ENCODE measurements around the gene PLEKHA4. TPM values are rescaled to one million over a fixed set of nuclear protein-coding genes. Genes with fewer than 3 reads are reported as not detected.

Gene PLEKHA4
- total and polyA plus RNA-seq, 10 of the 15 experiments (the other 5 are each of a cell fraction or from before 2014, with no cell fraction given) = 0.13 to 10.0 (median 6.4) TPM; not detected in 1

- SMC1A ChIA-PET (ENCODE audit: uncharacterized antibody, unreplicated experiment) = interaction anchor here (1.9 kb wide), 1 partner anchor 37 kb away, joined by 8 read pairs; no protein-coding TSS in a partner anchor
- Histone ChIP-seq H3K4me2 (ENCODE audit: control insufficient read depth, insufficient read depth) (no peak overlapping the region), H3K4me1 (ENCODE audit: control insufficient read depth, insufficient read depth, low read length) (peaks cover 15% of the 10 kb centered on the region), H2AFZ (ENCODE audit: control insufficient read depth, low read depth, low read length) (no peak overlapping the region), H3K4me3 (no peak overlapping the region), H3K9me3 (replicated peaks; ENCODE audit: control insufficient read depth, insufficient read depth, low read length) (no peaks in the 10 kb centered on the region), H3K27ac (ENCODE audit: control insufficient read depth, insufficient read depth) (no peak overlapping the region), H4K20me1 (ENCODE audit: control insufficient read depth, insufficient read depth) (no peaks in the 10 kb centered on the region), H3K9ac (ENCODE audit: control insufficient read depth, insufficient read depth, low read length) (no peak overlapping the region), H3K36me3 (ENCODE audit: control insufficient read depth in 2 of 2, insufficient read depth in 2 of 2, low read length in 1 of 2) (no peaks in the 10 kb centered on the region), H3K27me3 (replicated peaks in 1 of 2; ENCODE audit: control insufficient read depth in 2 of 2, insufficient read depth in 2 of 2, low read length in 1 of 2) (no peaks in the 10 kb centered on the region), H3K79me2 (ENCODE audit: control insufficient read depth, insufficient read depth, low read length) (no peaks in the 10 kb centered on the region)
- RAD21 ChIA-PET (ENCODE audit: unreplicated experiment) = interaction anchor here (0.9 to 2.1 kb wide), 2 partner anchors 37 to 67 kb away, joined by 4 to 6 read pairs; partner anchors contain the start of gene NUCB1
- in situ Hi-C loops (cut with MboI) = no loop called here
- no peak for DNase-seq (ENCODE audit: low read depth, low spot score)
- no peak for ATAC-seq
- WGBS (ENCODE audit: insufficient coverage, insufficient replicate concordance, low lambda C conversion rate, missing lambda C conversion rate) = 42% methylated on average over 5 of the region's 5 CpGs
- intact Hi-C loops (cut with micrococcal nuclease; ENCODE audit: unreplicated experiment) = no loop called here
- TF ChIP-seq TARDBP (IDR thresholded peaks at IDR 0.05; ENCODE audit: borderline replicate concordance) (no peak), ZNF207 (IDR thresholded peaks at IDR 0.05; ENCODE audit: borderline replicate concordance) (no peak), POLR2AphosphoS5 (IDR thresholded peaks at IDR 0.05; ENCODE audit: low read length) (no peak), RFX5 (IDR thresholded peaks at IDR 0.05; ENCODE audit: low read depth, low read length) (no peak), BRCA1 (IDR thresholded peaks at IDR 0.05; ENCODE audit: low read depth, low read length) (no peak), JUND (IDR thresholded peaks at IDR 0.05; ENCODE audit: low read depth, low read length) (no peak), MYB (IDR thresholded peaks at IDR 0.05; ENCODE audit: borderline replicate concordance, low read depth, low read length) (no peak), ZSCAN29 (IDR thresholded peaks at IDR 0.05) (no peak), E2F4 (IDR thresholded peaks at IDR 0.05; ENCODE audit: low read depth, low read length) (no peak), ETV6 (conservative IDR thresholded peaks at IDR 0.05 in 1 of 2, IDR thresholded peaks at IDR 0.05 in 1 of 2; ENCODE audit: borderline replicate concordance in 1 of 2, low read depth in 1 of 2) (no peak), BCL11A (IDR thresholded peaks at IDR 0.05; ENCODE audit: low read depth, low read length) (no peak), RAD51 (IDR thresholded peaks at IDR 0.05) (no peak), ATF7 (IDR thresholded peaks at IDR 0.05; ENCODE audit: low read depth) (no peak), NFYA (IDR thresholded peaks at IDR 0.05; ENCODE audit: borderline replicate concordance, low read depth, low read length) (no peak), BCLAF1 (IDR thresholded peaks at IDR 0.05) (no peak), SRF (IDR thresholded peaks at IDR 0.05; ENCODE audit: low read depth in 2 of 2, low read length in 2 of 2) (no peak), IKZF2 (IDR thresholded peaks at IDR 0.05) (no peak), CHD2 (IDR thresholded peaks at IDR 0.05; ENCODE audit: borderline replicate concordance, low read depth, low read length) (no peak), PBX3 (IDR thresholded peaks at IDR 0.05; ENCODE audit: insufficient replicate concordance, low read depth, low read length) (no peak), RCOR1 (conservative IDR thresholded peaks at IDR 0.05; ENCODE audit: low read depth, low read length) (no peak)
- CTCF ChIA-PET = interaction anchor here (1.1 to 6.5 kb wide), 5 partner anchors 9 to 45 kb away, joined by 3 to 36 read pairs (median 10); no protein-coding TSS in a partner anchor
- BruUV-seq (replicated peaks) = no TSS peak
- FAIRE-seq = no peak
- POLR2A ChIA-PET = no interaction called here
Observed at GRCh38 chr19:48833049-48833448, 35.4 kb downstream of the PLEKHA4 start.
